ENCODE results near the gene NRROS. TPM values are rescaled to one million over a fixed set of nuclear protein-coding genes. Genes with fewer than 3 reads are reported as not detected.

NRROS gene
- total and polyA plus RNA-seq, 7 donors: 0.60 to 7.5 (median 5.8) TPM

DNA sequence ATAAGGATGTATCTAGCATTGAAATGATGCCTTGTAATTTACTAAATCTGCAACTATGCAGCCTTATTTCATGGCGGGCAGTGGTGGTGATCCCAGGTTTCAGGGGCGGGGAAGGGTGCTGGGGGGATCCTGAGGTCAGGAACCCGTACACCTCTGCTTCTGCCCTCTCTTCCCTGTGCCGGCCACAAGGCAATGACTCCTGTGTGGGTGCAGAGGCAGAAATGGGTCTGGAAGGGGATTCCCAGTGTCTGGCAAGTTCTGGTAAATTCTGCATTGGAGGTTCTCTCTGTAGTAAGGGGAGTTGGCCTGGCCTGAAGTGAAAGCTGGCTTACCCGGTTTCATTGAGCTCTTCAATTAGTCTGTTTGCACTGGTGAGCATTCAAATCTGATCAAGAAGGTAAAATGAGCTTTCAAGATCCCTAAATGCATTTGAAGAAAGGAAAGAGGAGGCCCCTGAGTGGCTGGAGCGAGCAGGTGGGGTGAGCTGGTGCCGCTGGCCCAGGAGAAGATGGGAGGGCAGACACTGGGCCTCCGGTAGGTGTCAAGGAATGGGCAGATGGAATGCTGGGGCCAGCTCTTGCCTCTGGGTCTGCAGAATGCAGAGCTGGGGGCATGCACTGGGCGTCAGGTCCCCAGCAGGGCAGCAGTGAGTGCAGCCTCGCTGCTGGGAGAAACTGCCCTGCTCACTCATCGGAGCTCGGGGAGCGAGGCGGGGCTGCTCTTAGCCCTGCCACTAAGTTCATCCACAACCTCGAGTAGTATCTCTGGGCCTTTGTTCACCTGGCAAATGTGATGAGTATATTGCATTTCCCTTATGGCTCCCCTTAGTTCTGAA lies 13.7 kb downstream of the NRROS start:
- 84 to 88% methylated on average over 15 of the region's 15 CpGs for WGBS, 2 donors
- no peak for TF ChIP-seq EP300 (IDR thresholded peaks at IDR 0.05)
- TF ChIP-seq POLR2A (IDR thresholded peaks at IDR 0.05): no peak
- TF ChIP-seq, protein P1, sequence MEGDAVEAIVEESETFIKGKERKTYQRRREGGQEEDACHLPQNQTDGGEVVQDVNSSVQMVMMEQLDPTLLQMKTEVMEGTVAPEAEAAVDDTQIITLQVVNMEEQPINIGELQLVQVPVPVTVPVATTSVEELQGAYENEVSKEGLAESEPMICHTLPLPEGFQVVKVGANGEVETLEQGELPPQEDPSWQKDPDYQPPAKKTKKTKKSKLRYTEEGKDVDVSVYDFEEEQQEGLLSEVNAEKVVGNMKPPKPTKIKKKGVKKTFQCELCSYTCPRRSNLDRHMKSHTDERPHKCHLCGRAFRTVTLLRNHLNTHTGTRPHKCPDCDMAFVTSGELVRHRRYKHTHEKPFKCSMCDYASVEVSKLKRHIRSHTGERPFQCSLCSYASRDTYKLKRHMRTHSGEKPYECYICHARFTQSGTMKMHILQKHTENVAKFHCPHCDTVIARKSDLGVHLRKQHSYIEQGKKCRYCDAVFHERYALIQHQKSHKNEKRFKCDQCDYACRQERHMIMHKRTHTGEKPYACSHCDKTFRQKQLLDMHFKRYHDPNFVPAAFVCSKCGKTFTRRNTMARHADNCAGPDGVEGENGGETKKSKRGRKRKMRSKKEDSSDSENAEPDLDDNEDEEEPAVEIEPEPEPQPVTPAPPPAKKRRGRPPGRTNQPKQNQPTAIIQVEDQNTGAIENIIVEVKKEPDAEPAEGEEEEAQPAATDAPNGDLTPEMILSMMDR (IDR thresholded peaks at IDR 0.05): no peak
- no peak for TF ChIP-seq POLR2AphosphoS5 (IDR thresholded peaks at IDR 0.05)
- Histone ChIP-seq H3K36me3 (no peaks in the 10 kb centered on the region), H3K27me3 (no peaks in the 10 kb centered on the region), H3K9me3 (no peaks in the 10 kb centered on the region), H3K27ac (no peak overlapping the region), H3K4me1 (peaks cover 0 to 13% (median 9%) of the 10 kb centered on the region in 4 donors), H3K4me3 (no peak overlapping the region)
- DNase-seq: no peak
- intact Hi-C loops (cut with DNase I): no loop called here

DNA sequence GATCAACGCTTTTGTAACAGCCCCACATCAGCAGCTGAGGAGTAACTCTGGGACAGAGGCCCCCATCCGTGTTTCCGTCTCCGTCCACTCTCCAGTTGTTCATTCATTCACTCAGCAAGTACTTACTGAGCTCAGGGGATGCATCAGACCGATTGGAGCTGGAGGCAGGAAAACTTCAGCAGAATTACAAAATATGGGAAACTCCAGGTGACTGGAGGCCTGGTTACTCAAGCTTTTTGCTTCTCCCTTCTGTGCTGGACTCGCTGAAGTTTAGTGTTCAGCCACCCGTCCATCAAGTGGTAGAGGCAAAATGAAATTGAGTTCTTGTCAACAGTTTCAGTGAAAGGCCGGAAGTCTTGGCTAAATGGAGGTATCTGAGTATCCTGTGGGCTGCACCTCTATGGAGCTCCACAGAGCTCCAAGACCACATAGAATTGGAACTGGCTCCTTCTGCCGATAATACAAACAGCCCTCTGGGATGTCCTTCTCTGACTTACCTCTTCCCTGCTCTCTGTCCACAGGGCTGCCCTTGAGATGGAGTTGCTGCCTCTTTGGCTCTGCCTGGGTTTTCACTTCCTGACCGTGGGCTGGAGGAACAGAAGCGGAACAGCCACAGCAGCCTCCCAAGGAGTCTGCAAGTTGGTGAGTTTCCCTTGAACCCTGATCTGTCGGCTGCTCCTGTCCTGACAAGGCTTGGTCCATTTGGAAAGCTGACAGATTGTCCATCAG lies 14.7 kb downstream of the NRROS start:
- no peaks in the 10 kb centered on the region for H3K9me3 ChIP-seq
- DNase-seq: no peak
- H3K4me1 ChIP-seq: peaks cover 0 to 13% (median 9%) of the 10 kb centered on the region in 4 donors
- intact Hi-C loops (cut with DNase I): no loop called here
- 87 to 92% methylated on average over 12 of the region's 12 CpGs for WGBS, 2 donors
- H3K36me3 ChIP-seq: no peaks in the 10 kb centered on the region
- H3K4me3 ChIP-seq: no peak overlapping the region
- TF ChIP-seq, protein P1 (IDR thresholded peaks at IDR 0.05): no peak
- TF ChIP-seq EP300 (IDR thresholded peaks at IDR 0.05): no peak
- TF ChIP-seq POLR2A (IDR thresholded peaks at IDR 0.05): no peak
- TF ChIP-seq POLR2AphosphoS5 (IDR thresholded peaks at IDR 0.05): no peak
- no peak overlapping the region for H3K27ac ChIP-seq
- H3K27me3 ChIP-seq: no peaks in the 10 kb centered on the region

DNA sequence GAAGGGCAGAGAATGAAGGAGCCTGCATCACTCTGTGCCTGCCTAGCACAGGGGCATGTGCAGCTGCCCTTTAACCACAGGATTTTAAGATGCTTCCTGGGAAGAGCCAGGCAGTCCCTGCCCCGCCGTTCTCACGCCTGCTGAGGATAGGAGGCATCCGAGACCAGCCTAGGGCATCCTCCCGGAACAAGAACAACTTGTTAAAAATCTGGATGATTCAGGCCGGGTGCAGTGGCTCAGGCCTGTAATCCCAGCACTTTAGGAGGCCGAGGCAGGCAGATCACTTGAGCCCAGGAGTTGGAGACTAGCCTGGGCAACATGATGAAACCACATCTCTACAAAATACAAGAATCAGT lies 15.2 kb downstream of the NRROS start:
- DNase-seq: no peak
- Histone ChIP-seq H3K27ac (no peak overlapping the region), H3K9me3 (no peaks in the 10 kb centered on the region), H3K4me1 (peaks cover 0 to 13% (median 9%) of the 10 kb centered on the region in 4 donors), H3K27me3 (no peaks in the 10 kb centered on the region), H3K36me3 (peaks cover 0 to under 1% (median 0%) of the 10 kb centered on the region in 4 donors), H3K4me3 (no peak overlapping the region)
- intact Hi-C loops (cut with DNase I): no loop called here
- TF ChIP-seq, protein P1 (IDR thresholded peaks at IDR 0.05): no peak
- TF ChIP-seq POLR2A (IDR thresholded peaks at IDR 0.05): no peak
- TF ChIP-seq EP300 (IDR thresholded peaks at IDR 0.05): no peak
- TF ChIP-seq POLR2AphosphoS5 (IDR thresholded peaks at IDR 0.05): no peak
- 95 to 96% methylated on average over 7 of the region's 7 CpGs for WGBS, 2 donors

DNA sequence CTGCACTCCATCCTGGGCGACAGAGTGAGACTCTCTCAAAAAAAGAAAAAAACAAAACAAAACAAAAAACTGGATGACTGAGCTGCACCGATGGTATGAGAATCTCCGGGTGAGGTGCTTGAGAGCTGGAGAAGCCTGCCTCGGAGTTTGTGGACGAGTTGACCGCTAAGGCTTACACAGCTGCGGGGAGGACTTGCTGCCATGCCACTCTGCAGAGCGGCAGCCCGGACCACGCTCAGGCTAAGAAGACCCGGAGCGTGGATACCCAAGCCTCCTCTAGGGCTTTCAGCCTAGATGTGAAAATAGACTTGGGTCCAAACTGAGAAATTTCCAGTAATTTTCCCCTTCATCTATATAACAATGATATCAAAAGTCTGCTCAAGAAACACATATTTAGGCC lies 16.0 kb downstream of the NRROS start:
- WGBS, 2 donors: 96% methylated on average over 12 of the region's 12 CpGs
- Histone ChIP-seq H3K27me3 (no peaks in the 10 kb centered on the region), H3K36me3 (peaks cover 0 to 6% (median 0%) of the 10 kb centered on the region in 4 donors), H3K27ac (no peak overlapping the region), H3K4me3 (no peak overlapping the region), H3K4me1 (peaks cover 0 to 12% (median 9%) of the 10 kb centered on the region in 4 donors), H3K9me3 (no peaks in the 10 kb centered on the region)
- intact Hi-C loops (cut with DNase I): no loop called here
- TF ChIP-seq, protein P1 (IDR thresholded peaks at IDR 0.05): no peak
- TF ChIP-seq POLR2A (IDR thresholded peaks at IDR 0.05): no peak
- TF ChIP-seq EP300 (IDR thresholded peaks at IDR 0.05): no peak
- TF ChIP-seq POLR2AphosphoS5 (IDR thresholded peaks at IDR 0.05): no peak
- DNase-seq: no peak
